GM19455 (cell line): Measurements from ENCODE around the gene NTN3.

ENCODE experiments used
- ATAC-seq: cut with Tn5 transposase; IDR thresholded peaks from one replicate; pipeline ENCODE4 v1.9.1; 2021; ENCODE audit not compliant: unreplicated experiment

Gene NTN3

DNA sequence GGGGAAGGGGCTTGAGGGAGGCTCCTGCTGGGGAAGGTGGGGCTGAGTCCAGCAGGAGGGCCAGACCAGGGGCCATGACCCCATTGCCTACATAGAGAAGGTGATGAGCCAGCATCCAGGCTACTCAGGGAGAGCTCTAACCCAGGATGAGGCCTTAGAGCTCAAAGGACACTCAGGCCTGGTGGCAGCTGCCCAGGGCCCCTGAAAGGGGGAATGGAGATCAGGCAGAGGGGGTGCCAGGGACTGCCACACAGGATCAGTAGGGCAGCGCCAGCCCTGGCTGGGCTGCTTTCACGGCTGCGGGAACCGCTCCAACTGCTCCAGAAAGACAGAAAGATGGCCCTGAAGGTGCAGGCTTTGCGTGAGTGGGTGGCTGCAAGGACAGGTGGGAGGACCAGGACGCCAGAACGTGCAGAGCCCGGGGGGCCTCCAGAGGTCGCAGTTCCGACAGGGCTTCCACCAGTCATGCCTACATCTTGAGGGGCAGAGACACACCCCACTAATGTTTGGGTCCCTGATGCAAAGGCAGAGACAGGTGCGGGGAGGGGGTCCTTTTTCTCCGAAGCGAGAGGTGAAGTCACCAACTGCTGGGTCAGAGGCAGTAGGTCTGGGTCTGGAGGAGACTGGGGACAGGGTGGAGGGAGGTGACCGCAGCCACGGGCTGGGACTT is 41.8 kb downstream of the NTN3 start:
- ATAC-seq, result no peak

DNA sequence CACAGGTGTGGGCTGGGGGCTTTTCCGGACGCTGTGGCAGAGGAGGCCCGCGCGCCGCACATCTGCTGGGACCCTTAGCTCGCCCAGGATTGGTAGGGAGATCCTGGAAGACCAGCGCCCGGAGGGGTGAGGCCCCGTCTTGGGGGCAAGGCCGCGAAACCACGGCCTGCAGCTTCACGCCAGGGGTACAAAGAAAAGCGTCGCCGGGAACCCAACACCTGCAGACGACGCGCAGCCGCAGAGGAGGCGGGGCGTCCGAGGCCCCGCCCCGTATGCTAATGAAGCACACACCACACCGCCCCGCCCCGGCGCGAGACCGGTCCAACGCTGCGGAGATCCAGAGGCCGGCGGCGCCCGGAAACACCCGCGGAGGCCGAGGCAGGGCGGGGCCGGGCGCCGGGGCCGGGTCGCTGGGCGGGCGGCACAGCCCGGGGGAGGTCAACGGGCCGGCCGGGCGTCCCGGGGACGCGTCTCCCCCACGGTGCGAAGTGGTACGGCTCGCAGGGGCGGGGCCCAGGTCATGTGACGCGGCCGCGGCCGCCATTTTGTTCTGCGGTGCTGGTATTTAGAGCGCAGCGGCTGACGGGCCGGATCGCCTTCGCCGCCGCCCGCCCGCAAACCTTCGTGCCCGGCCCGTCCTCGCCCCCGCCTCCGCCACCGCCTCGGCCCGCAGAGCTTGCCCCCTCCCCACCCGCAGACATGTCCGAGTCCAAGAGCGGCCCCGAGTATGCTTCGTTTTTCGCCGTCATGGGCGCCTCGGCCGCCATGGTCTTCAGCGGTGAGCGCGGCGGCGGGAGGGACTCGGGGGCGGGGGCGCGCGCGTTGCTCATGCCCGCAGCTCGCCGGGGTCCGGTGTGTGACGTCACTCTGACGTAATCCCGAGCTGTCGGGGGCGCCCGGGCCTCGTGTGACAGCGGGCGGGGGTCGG is 42.6 kb downstream of the NTN3 start, which contains the start of gene ATP6V0C:
Gene ATP6V0C, plus strand, starts transcription at position 548 of the 928 bp plus-strand sequence. Its CDS starts 152 bp downstream, at position 700.
- peak; percentile 67 for ATAC-seq

DNA sequence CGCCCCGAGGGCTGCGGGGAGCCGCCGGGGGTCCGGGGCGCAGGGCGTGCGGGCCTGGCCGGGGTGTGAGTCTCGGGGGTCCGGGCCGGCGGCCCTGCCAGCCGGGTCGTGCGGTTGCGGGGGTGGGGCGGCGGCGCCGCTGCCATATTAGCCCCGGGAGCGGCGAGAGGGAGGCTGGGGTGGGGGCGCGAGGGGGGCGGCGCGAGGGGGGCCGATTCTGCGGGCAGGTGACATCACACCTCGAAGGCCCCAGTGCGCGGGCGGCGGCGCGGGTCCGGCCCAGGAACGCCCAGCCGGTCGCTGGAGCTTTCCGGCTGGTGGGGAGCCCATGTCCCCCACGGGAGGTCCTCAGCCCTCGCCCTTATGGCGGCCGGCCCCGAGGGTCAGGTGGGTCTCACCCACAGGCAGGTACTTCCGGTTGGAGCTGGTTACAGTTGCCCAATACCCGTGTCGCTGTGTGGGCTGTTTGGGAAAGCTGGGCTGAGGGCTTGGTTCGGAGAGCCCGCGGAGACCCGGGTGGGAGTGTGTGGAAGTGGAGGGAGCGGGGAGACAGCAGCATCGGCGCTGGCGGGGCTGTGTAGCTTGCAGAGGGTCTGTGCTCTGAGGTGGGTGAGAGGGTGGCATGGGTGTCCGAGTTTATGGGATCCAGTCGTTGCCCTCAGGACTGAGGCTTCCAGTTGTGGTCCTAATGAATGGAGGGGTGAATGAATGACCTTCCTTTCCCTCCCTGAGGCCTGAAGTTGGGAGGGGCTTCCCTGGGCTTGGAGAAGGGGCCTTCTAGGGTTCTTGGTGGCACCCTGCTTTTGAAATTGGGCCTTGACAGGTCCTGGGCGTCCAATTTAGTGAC is 43.5 kb downstream of the NTN3 start:
- ATAC-seq, result no peak

DNA sequence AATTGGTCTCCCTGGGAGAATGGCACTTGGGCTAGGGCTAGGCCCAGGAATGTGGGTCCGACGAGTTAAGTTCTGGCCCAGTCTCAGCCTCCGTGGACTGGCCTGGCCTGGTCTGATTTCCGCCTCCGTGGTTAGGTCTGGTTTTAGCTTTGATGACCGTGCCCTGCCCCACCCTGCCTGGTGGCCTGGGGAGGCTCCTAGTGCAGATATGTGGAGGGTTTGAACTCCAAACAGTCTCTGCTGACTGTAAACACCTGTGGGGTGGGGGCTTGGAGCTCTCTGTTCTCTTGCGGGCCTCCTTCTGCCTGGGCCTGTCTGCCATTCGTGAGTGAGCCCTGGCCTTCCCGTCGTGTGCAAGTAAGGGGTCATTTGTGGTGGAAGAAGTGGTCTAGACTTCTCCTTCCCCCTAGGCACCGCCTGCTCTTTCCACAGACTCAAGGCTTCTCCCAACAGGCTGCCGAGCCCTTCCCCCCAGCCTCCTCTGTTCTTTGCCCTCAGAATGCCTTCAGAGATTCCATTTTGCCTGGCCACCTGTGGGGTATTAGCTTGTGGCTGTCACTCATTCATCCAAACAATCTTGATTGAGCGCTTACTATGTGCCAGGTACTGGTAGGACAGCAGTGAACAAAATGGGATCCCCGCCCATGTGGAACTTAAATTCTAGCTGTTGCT is 44.2 kb downstream of the NTN3 start:
- no peak for ATAC-seq

DNA sequence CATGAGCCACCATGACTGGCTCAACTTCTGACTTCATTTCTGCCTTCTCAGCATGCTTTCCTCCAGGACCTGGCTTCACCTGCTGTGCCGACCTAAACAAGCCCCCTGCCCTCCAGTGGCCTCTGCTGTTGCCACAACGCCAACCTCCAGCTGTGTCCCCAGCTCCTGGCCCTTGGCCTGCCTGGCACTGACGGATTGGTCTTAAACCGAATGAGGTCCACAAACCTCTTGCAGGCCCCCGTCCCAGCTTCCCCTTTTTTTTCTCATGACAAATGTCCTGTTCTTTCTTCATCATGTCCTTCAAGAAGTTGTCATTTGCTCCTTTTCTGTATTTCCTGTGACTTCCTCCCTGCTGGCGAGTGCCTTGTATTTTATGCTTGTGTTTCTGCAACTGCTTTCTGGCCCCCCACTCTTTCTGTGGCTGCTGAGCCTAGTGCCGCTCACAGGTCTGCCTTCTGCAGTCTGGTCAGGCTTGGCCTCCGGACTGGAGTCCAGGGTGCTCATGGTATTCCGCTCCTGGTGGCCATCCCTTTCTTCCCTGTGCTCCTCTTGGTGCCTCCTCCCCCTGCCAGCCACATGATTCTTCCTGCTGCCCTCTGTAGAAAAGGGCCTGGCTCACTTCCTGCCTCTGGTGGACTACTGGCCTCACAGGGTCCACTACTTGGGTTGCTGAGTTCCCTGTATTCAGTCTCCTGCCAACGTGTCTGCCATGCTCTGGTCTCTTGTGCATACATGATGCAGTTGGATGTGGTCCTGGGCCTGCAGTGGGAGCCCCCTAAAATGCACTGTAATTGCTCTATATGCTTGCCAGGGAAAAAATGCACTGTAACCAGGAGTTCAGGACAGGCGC is 45.5 kb downstream of the NTN3 start:
- no peak for ATAC-seq

DNA sequence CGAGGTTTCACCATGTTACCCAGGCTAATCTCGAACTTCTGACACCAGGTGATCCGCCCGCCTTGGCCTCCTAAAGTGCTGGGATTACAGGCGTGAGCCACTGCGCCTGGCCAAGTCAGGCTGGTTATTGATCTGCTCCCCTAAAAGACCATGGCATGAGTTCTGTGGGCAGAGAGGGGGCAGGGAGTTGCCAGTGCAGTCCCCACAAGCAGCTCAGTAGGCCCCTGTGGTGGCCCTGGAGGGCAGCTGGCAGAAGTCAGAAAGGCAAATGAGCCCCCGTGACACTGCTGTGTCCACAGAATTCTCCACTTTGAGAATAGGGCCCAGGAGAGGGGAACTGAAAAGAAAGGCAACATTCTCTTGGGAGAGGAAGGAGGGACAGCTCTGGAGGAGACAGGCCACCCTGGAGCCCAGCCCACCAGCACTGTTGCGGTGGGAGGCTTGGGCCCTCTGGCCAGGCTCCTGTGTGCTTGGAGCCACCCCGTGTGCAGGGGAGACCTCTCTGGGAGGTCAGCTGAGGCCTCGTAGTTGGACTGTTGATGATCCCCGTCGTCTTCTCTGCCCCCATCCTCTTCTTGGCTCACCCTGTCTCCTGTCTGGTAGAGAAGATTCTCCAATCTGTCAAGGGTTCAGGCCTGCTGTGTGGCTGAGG is 47.0 kb downstream of the NTN3 start:
- no peak for ATAC-seq

DNA sequence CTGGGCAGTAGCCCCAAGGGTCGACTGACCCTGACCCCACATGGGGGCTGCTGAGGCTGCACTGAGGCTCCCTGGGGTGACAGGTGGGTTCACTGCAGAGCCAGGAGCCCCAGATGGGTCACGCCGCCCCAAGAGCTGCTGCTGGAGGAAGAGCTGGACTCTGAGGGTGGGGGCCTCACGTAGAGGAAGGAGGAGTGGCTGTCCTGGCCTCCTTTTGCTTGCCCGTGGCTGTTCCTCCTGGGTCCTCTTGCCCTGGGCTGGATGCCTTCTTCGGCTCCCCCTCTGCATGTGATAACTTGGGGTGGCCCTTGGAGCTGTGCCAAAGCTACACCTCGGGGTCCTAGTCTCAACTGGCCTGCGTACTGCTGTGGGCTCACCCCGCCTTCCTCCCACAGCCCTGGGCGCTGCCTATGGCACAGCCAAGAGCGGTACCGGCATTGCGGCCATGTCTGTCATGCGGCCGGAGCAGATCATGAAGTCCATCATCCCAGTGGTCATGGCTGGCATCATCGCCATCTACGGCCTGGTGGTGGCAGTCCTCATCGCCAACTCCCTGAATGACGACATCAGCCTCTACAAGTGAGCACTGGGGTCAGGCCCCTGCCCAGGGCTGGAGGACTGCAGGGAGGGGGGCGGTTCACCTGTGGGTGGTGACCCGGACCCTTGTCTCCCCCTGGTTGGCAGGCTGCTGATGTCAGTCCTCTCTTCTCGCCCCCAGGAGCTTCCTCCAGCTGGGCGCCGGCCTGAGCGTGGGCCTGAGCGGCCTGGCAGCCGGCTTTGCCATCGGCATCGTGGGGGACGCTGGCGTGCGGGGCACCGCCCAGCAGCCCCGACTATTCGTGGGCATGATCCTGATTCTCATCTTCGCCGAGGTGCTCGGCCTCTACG is 48.0 kb downstream of the NTN3 start:
- ATAC-seq, result no peak

DNA sequence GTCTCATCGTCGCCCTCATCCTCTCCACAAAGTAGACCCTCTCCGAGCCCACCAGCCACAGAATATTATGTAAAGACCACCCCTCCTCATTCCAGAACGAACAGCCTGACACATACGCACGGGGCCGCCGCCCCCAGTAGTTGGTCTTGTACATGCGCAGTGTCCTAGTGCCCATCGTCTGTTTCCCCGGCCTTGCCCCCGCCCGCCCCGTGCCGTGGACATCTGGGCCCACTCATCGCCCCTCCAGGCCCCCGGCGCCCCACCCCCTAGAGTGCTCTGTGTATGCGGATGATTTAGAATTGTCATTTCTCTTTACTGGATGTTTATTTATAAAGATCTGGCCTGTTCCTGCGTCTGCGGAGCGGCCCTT is 48.6 kb downstream of the NTN3 start:
- no peak for ATAC-seq

DNA sequence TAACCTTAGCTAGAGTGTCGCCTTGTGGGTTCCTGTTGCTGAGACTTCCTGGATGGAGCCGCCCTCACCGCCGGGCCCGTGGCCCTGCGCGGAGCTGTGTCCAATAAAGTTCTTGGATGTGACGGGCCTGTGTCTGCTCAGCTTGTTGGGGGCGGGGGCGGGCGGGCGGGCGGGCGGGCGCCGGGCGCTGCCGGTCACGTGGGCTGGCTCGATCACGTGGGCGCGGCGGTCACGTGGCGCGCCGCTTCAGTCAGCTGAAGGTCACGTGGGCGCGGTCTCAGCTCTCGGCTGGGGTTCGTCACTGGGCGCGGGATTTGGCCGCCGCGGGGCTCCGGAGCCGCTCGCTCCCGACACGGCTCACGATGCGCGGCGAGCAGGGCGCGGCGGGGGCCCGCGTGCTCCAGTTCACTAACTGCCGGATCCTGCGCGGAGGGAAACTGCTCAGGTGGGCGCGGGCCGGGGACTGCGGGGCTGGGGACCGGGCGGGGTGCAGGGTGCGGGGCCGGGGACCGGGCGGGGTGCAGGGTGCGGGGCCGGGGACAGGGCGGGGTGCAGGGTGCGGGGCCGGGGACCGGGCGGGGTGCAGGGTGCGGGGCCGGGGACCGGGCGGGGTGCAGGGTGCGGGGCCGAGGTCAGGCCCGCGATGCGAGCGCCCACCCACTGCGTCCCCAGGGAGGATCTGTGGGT is 49.1 kb downstream of the NTN3 start, which contains the start of gene AMDHD2:
Gene AMDHD2, plus strand, starts transcription at position 275 of the 687 bp plus-strand sequence. Its CDS starts 88 bp downstream, at position 363.
- ATAC-seq, result no peak

DNA sequence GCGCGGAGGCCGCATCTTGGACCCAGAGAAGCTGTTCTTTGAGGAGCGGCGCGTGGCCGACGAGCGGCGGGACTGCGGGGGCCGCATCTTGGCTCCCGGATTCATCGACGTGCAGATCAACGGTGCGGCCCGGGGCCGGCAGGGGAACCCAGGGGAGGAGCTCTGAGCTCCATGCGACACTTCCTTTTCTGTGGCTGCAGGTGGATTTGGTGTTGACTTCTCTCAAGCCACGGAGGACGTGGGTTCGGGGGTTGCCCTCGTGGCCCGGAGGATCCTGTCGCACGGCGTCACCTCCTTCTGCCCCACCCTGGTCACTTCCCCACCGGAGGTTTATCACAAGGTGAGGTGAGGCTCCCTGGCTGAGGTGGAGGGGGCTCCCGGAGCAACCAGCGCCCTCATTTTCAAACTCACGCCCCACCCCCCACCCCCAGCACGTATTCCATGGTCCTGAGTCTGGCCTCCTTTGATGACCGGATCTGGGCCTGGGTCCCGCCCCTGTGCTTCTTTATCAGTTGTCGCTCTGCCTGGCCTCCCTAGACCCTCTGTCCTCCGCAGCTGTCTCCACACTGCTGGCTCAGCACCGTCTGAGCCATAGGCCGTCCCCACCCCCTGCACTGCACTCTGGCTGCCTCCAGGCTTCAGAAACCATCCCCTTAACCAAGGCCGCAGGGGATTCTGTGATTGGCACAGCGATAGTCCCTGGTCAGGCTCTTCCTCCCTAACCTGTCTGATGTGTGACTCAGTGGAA is 49.9 kb downstream of the NTN3 start:
- ATAC-seq, result no peak
